Choroid plexus epithelial cell (primary cell): ENCODE data around the gene CDH9.
"Not testable (repeated sequence)": the region's sequence is repeated elsewhere in the genome, so short reads cannot be mapped to it uniquely, and the experiment has no call there.

Source experiments
- DNase-seq: peaks from one replicate; pipeline ENCODE4 v3.0.0-alpha.2; 2010; ENCODE audit warnings: low read depth
- H3K4me3 ChIP-seq: 2 replicates; pipeline ENCODE4 v1.5.1; 2011; ENCODE audit warnings: low read depth, mild to moderate bottlenecking, control low read depth, low read length, moderate library complexity
- TF ChIP-seq, protein P1 (sequence below): conservative IDR thresholded peaks from 2 replicates; pipeline ENCODE4 v1.5.1; 2011; ENCODE audit warnings: low read depth, mild to moderate bottlenecking, control low read depth, inconsistent platforms, low read length, moderate library complexity

The CDH9 gene

DNA sequence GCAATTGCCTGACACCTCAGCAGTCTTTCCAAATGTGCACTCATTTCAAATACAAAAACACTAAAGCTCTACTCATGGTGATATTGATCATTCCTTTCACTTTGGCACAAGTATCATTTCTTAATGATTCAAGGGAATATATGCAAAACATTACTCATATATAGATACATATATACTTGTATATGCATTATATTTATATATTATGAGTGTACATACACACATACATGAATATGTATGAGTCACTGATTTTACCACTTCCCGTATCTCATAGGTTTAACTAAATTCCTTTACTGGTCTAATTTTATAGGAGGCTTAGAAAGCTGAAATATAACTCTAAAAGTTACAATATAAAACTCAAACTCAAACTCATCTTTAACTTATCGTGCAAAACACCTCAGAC, 156.5 kb downstream of the CDH9 start:
- TF ChIP-seq, protein P1, sequence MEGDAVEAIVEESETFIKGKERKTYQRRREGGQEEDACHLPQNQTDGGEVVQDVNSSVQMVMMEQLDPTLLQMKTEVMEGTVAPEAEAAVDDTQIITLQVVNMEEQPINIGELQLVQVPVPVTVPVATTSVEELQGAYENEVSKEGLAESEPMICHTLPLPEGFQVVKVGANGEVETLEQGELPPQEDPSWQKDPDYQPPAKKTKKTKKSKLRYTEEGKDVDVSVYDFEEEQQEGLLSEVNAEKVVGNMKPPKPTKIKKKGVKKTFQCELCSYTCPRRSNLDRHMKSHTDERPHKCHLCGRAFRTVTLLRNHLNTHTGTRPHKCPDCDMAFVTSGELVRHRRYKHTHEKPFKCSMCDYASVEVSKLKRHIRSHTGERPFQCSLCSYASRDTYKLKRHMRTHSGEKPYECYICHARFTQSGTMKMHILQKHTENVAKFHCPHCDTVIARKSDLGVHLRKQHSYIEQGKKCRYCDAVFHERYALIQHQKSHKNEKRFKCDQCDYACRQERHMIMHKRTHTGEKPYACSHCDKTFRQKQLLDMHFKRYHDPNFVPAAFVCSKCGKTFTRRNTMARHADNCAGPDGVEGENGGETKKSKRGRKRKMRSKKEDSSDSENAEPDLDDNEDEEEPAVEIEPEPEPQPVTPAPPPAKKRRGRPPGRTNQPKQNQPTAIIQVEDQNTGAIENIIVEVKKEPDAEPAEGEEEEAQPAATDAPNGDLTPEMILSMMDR, result no peak
- H3K4me3 ChIP-seq, result no peak overlapping the region
- no peak for DNase-seq

DNA sequence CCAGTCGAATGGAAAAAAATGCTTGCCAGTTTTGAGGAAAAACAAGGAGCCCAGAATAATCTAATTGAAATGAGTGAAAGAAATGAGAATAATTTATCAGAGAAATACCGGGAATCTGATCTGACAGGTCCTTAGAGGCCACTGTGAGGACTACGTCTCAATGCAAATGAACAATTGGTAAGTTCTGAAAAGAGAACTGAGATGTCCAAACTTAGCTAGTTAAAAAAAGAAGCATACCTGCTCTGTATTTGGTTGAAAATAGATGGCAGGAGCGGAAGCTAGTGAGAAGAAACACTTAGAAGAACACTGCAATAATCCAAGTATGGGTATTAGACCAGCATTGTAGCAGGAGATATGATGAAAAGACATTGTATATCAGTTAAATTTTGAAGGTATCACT, 161.2 kb downstream of the CDH9 start:
- TF ChIP-seq, protein P1, result no peak
- H3K4me3 ChIP-seq, result no peak overlapping the region
- no peak for DNase-seq

DNA sequence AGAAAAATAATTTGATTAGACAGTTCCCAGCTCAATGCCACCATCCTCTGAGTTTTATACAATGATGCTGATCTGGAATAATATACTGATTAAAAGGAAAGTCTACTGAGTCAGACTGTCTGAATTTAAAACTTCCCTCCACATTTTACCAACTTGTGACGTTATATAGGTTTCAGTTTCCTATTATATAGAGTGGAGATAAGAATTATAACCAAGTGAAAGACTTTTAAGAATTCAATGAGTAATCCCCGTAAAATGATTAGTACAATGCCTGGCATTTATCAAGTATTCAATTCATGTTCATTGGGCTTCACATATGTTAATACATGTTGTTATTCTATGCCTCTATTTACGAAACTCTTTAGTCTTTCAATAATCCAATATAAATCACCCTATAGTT, 166.0 kb downstream of the CDH9 start:
- no peak for DNase-seq
- no peak overlapping the region for H3K4me3 ChIP-seq
- TF ChIP-seq, protein P1, result no peak

DNA sequence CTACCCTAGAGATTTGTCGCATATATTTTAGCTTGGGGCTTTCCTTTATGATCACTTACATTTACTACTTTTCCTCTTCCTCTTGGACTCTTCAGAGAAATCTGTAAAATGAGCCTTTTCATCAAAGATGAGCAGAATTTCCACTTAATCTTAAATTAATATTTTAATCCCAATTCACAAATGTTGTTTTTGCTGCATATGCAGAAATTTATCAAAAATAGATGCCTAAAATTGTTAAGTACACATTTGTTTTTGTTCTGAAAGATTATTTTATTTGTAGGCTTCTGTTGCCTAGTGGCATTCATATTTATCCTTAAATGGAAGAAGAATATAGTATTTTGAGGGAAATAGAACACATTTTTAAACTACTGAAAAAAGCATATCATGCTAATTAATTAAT, 168.6 kb downstream of the CDH9 start:
- no peak for DNase-seq
- no peak overlapping the region for H3K4me3 ChIP-seq
- TF ChIP-seq, protein P1, result no peak

DNA sequence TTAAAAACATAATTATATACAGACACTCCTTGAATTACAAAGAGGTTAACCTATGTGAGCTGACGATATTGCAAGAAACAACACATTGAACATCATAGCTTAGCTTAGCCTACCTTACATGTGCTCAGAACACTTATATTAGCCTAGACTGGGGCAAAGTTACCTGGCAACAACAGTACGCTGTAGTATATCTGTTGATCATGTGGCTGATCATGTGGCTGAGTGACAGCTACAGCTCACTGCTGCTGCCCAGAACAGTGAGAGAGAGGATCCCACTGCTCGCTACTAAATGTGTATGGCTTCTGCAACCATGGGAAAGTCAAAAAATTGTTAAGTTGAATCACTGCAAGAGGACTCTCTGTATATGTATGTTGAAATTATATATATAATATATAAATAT, 169.9 kb downstream of the CDH9 start:
- DNase-seq, result no peak
- TF ChIP-seq, protein P1, result no peak
- no peak overlapping the region for H3K4me3 ChIP-seq

DNA sequence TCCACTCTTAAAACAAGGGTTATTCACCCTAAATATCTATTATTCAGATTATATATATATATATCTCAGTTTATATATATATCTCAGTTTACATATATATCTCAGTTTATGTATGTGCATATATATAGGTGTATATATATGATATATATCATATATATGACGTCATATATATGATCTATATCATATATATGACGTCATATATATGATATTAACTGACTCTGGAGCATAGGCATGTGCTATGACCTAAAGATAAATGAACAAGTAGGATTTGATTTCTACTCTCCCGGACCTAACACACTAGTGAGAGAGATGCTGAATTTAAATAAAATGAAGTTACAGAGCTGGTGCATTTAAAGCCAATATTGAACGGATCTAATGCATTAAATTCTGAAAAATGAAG, 174.3 kb downstream of the CDH9 start:
- TF ChIP-seq, protein P1, result no peak
- no peak for DNase-seq
- no peak overlapping the region for H3K4me3 ChIP-seq

DNA sequence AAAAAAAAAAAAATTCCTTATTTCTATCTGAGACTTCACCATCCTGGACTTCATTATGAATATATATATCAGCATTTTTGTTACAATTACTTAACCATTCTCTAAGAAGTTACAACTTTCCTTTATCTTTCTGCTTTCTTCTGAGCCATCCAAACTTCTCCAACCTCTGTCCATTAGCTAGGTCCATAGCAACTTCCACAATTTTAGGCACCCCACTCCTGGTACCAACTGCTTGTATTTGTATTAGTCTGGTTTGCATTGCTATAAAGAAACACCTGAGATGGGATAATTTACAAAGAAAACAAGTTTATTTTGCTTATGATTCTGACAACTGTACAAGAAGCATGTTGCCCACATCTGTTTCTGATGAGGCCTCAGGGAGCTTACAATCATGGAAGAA, 182.1 kb downstream of the CDH9 start:
- no peak for DNase-seq
- no peak overlapping the region for H3K4me3 ChIP-seq
- TF ChIP-seq, protein P1, result no peak

DNA sequence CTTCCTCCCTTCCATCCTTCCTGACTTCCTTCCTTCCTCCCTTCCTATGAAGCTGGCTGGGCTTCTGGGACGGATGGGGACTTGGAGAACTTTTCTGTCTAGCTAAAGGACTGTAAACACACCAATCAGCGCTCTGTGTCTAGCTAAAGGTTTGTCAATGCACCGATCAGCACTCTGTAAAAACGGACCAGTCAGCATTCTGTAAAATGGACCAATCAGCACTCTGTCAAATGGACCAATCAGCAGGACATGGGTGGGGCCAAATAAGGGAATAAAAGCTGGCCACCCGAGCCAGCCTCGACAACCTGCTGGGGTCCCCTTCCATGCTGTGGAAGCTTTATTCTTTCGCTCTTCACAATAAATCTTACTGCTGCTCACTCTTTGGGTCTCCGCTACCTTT, 185.9 kb downstream of the CDH9 start:
- DNase-seq, H3K4me3 ChIP-seq: not testable (repeated sequence)
